Measurements from ENCODE around the gene WDR17. TPM values are rescaled to one million over a fixed set of nuclear protein-coding genes. Genes with fewer than 3 reads are reported as not detected.

WDR17 gene
- total and polyA plus RNA-seq, 5 experiments from 2014 or later, result 0.22 to 1.5 (median 0.53) TPM

GRCh38 chr4:176107695-176108094 is 42.1 kb downstream of the WDR17 start:
- H3K36me3 Mint-ChIP-seq, result peaks cover 0 to 10% (median 2%) of the 10 kb centered on the region in 3 donors
- ATAC-seq, result no peak

GRCh38 chr4:176123710-176124407 is 58.2 kb downstream of the WDR17 start:
- ATAC-seq (no peak), DNase-seq (no peak)
- Mint-ChIP-seq H3K4me1 (no peaks in the 10 kb centered on the region), H3K27ac (no peak overlapping the region), H3K36me3 (no peaks in the 10 kb centered on the region), H3K4me3 (no peak overlapping the region), H3K9me3 (no peaks in the 10 kb centered on the region), H3K27me3 (peaks cover 0 to 9% (median 2%) of the 10 kb centered on the region in 5 donors)
- POLR2A ChIA-PET, result no interaction called here

More at GRCh38 chr4:176107695-176108094, 42.1 kb downstream of the WDR17 start:
- peaks cover 2 to 12% (median 2%) of the 10 kb centered on the region in 5 donors for H3K27me3 Mint-ChIP-seq
- POLR2A ChIA-PET, result no interaction called here
- DNase-seq, result no peak
- peaks cover 1 to 15% (median 9%) of the 10 kb centered on the region in 9 donors for H3K9me3 Mint-ChIP-seq
- no peak overlapping the region for H3K27ac Mint-ChIP-seq
- no peak overlapping the region for H3K4me3 Mint-ChIP-seq
- H3K4me1 Mint-ChIP-seq, result no peaks in the 10 kb centered on the region

GRCh38 chr4:176125063-176125462 is 59.4 kb downstream of the WDR17 start:
- ATAC-seq (no peak), DNase-seq (no peak)
- POLR2A ChIA-PET, result no interaction called here
- no peaks in the 10 kb centered on the region for H3K36me3 Mint-ChIP-seq
- H3K4me3 Mint-ChIP-seq, result no peak overlapping the region
- peaks cover 0 to 9% (median 2%) of the 10 kb centered on the region in 5 donors for H3K27me3 Mint-ChIP-seq
- no peaks in the 10 kb centered on the region for H3K9me3 Mint-ChIP-seq
- no peak overlapping the region for H3K27ac Mint-ChIP-seq
- H3K4me1 Mint-ChIP-seq, result no peaks in the 10 kb centered on the region

- DNase-seq, result no peak
- Mint-ChIP-seq H3K4me1 (no peaks in the 10 kb centered on the region), H3K27me3 (peaks cover 0 to 1% (median 0%) of the 10 kb centered on the region in 5 donors), H3K36me3 (no peaks in the 10 kb centered on the region), H3K4me3 (no peak overlapping the region), H3K9me3 (no peaks in the 10 kb centered on the region), H3K27ac (no peak overlapping the region)
- no peak for ATAC-seq
- POLR2A ChIA-PET, result no interaction called here
Measured at GRCh38 chr4:176134670-176135069, 69.0 kb downstream of the WDR17 start.

- H3K4me3 Mint-ChIP-seq, result no peak overlapping the region
- H3K9me3 Mint-ChIP-seq, result no peaks in the 10 kb centered on the region
- POLR2A ChIA-PET, result no interaction called here
- peaks cover 0 to 1% (median 0%) of the 10 kb centered on the region in 5 donors for H3K27me3 Mint-ChIP-seq
- H3K36me3 Mint-ChIP-seq, result no peaks in the 10 kb centered on the region
- H3K4me1 Mint-ChIP-seq, result no peaks in the 10 kb centered on the region
- DNase-seq (no peak), ATAC-seq (no peak)
- no peak overlapping the region for H3K27ac Mint-ChIP-seq
Measured at GRCh38 chr4:176137631-176138030, 72.0 kb downstream of the WDR17 start.

GRCh38 chr4:176139518-176139917 is 73.9 kb downstream of the WDR17 start:
- Mint-ChIP-seq H3K4me1 (no peaks in the 10 kb centered on the region), H3K4me3 (no peak overlapping the region), H3K9me3 (no peaks in the 10 kb centered on the region), H3K27ac (no peak overlapping the region), H3K36me3 (no peaks in the 10 kb centered on the region), H3K27me3 (peaks cover 0 to 4% (median 0%) of the 10 kb centered on the region in 5 donors)
- POLR2A ChIA-PET, result no interaction called here
- ATAC-seq (no peak), DNase-seq (no peak)

- POLR2A ChIA-PET, result no interaction called here
- no peak for DNase-seq
- Mint-ChIP-seq H3K36me3 (no peaks in the 10 kb centered on the region), H3K4me3 (no peak overlapping the region), H3K27ac (peak overlapping the region in 1 of 10 donors; percentile 57), H3K4me1 (no peaks in the 10 kb centered on the region), H3K27me3 (peaks cover 0 to 4% (median 0%) of the 10 kb centered on the region in 5 donors), H3K9me3 (no peaks in the 10 kb centered on the region)
- ATAC-seq, result no peak
Measured at GRCh38 chr4:176142253-176142652, 76.6 kb downstream of the WDR17 start.

- DNase-seq, result no peak
Measured at GRCh38 chr4:176149680-176150355, 84.2 kb downstream of the WDR17 start.

GRCh38 chr4:176150356-176150682 is 84.7 kb downstream of the WDR17 start:
- no peaks in the 10 kb centered on the region for H3K27me3 Mint-ChIP-seq
- DNase-seq, result no peak
- H3K4me1 Mint-ChIP-seq, result no peaks in the 10 kb centered on the region
- POLR2A ChIA-PET, result no interaction called here
- H3K9me3 Mint-ChIP-seq, result no peaks in the 10 kb centered on the region
- no peak for ATAC-seq
- H3K4me3 Mint-ChIP-seq, result no peak overlapping the region
- H3K27ac Mint-ChIP-seq, result no peak overlapping the region
- H3K36me3 Mint-ChIP-seq, result no peaks in the 10 kb centered on the region

More at GRCh38 chr4:176149680-176150355, 84.2 kb downstream of the WDR17 start:
- H3K27me3 Mint-ChIP-seq, result no peaks in the 10 kb centered on the region
- no peaks in the 10 kb centered on the region for H3K4me1 Mint-ChIP-seq
- H3K4me3 Mint-ChIP-seq, result no peak overlapping the region
- H3K9me3 Mint-ChIP-seq, result no peaks in the 10 kb centered on the region
- H3K27ac Mint-ChIP-seq, result no peak overlapping the region
- no peaks in the 10 kb centered on the region for H3K36me3 Mint-ChIP-seq
- no peak for ATAC-seq
- POLR2A ChIA-PET, result no interaction called here

- ATAC-seq, result no peak
- Mint-ChIP-seq H3K4me3 (no peak overlapping the region), H3K27ac (no peak overlapping the region), H3K9me3 (no peaks in the 10 kb centered on the region), H3K4me1 (no peaks in the 10 kb centered on the region), H3K36me3 (no peaks in the 10 kb centered on the region), H3K27me3 (no peaks in the 10 kb centered on the region)
- DNase-seq, result no peak
- POLR2A ChIA-PET, result no interaction called here
Measured at GRCh38 chr4:176150704-176151103, 85.1 kb downstream of the WDR17 start.

GRCh38 chr4:176153124-176153523 is 87.5 kb downstream of the WDR17 start:
- POLR2A ChIA-PET, result no interaction called here
- no peaks in the 10 kb centered on the region for H3K36me3 Mint-ChIP-seq
- H3K27me3 Mint-ChIP-seq, result peaks cover 0 to 1% (median 0%) of the 10 kb centered on the region in 5 donors

GRCh38 chr4:176156656-176157055 is 91.0 kb downstream of the WDR17 start:
- no peak for ATAC-seq
- H3K27me3 Mint-ChIP-seq, result peaks cover 0 to 1% (median 0%) of the 10 kb centered on the region in 5 donors
- DNase-seq, result no peak
- no peaks in the 10 kb centered on the region for H3K4me1 Mint-ChIP-seq
- POLR2A ChIA-PET, result no interaction called here
- no peaks in the 10 kb centered on the region for H3K36me3 Mint-ChIP-seq
- H3K9me3 Mint-ChIP-seq, result no peaks in the 10 kb centered on the region
- H3K27ac Mint-ChIP-seq, result no peak overlapping the region
- no peak overlapping the region for H3K4me3 Mint-ChIP-seq

More at GRCh38 chr4:176153124-176153523, 87.5 kb downstream of the WDR17 start:
- DNase-seq, result no peak
- Mint-ChIP-seq H3K9me3 (no peaks in the 10 kb centered on the region), H3K4me3 (no peak overlapping the region), H3K27ac (no peak overlapping the region), H3K4me1 (no peaks in the 10 kb centered on the region)
- ATAC-seq, result no peak

- Mint-ChIP-seq H3K4me3 (no peak overlapping the region), H3K9me3 (no peaks in the 10 kb centered on the region), H3K27me3 (peaks cover 0 to 6% (median 0%) of the 10 kb centered on the region in 5 donors), H3K36me3 (peaks cover 0 to 2% (median 0%) of the 10 kb centered on the region in 3 donors), H3K27ac (no peak overlapping the region), H3K4me1 (no peaks in the 10 kb centered on the region)
- no peak for DNase-seq
- no peak for ATAC-seq
- POLR2A ChIA-PET, result no interaction called here
Measured at GRCh38 chr4:176163041-176163440, 97.4 kb downstream of the WDR17 start.
